GM21723 (cell line): ENCODE data around the gene UBAP2L.
"Not testable (repeated sequence)": the region's sequence is repeated elsewhere in the genome, so short reads cannot be mapped to it uniquely, and the experiment has no call there.

Source experiments
- ATAC-seq: cut with Tn5 transposase; IDR thresholded peaks from one replicate; pipeline ENCODE4 v1.9.1; 2021; ENCODE audit warnings: mild to moderate bottlenecking, moderate library complexity; ENCODE audit not compliant: unreplicated experiment

Gene UBAP2L

DNA sequence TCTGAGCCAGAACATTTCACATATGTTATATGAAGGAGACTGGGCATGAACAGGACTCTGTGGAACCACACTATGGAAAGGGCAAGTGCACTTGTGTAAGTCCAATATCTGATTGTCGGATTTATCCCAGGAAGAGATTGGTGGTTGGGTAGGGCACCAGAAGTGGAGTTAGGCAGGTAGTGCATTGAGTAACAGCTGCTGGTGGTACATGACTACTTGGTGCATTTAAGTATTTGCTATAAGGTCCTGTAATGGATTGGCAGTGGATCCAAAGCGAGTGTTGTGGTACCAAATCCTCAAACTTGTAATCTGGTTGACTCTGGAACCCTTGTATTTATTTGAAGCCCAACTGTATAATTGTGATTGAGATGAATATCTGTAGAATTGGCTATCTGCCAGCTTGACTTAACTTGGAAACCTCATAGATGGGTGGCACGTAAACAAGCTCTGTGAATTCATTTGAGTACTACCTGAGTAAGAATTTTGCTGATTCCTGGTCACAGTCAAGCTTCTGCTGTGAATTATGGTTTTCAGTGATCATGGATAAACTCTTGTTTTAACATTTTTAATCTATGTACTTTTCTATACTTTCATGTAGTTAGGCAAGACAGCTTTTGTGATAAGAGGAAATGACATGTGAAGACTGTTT is 21.1 kb downstream of the UBAP2L start:
- ATAC-seq = no peak

DNA sequence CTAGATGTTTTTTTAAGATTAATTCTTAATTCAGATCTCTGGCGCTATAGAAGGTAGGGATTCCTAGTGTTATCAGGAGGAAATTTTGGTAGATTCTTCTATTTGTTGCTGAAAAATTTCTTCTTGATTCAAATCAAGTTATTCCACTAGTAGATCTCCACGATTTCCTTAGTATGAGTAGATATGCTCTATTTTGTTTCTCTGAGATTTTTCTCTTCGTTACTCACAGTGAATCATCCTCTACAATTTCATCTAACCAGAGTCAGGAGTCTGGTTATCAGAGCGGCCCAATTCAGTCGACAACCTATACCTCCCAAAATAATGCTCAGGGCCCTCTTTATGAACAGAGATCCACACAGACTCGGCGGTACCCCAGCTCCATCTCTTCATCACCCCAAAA is 32.9 kb downstream of the UBAP2L start:
- ATAC-seq = no peak

DNA sequence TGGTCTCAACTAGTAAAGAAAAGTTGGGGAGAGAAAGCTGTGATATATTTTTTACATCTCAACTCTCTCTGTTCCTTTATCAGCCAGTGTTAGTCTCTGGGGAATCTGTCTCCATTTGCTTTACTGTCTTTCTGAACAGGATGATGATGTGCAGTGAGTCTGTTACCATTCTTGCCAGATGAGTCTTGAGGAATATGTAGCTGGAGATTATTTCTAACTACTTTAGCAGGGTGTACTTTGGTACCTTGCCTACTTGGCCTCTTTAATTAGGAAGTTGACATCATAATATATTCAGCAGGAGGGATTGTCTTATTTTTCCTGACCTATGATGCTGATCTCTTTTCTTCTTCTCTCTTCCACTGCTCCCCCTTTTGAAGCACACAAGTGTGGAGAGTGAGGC is 35.9 kb downstream of the UBAP2L start:
- ATAC-seq = no peak

DNA sequence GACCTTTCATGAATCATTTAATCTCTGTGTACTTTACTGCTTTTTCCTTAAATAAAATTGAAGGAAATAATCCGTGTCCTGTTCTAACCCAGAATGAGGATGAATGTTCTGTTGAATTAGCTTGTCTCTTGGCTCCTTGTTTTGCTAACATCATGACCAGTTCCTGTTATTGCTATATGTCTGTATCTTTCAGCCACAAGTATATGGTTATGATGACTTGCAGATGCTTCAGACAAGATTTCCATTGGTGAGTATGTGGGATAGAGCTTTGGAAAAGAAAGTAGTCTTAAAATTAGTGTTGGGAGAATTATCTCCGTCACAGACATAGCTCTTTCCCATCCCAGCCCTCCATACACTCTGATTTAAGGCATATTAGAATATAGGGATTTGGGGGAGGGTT is 38.0 kb downstream of the UBAP2L start:
- ATAC-seq = no peak

DNA sequence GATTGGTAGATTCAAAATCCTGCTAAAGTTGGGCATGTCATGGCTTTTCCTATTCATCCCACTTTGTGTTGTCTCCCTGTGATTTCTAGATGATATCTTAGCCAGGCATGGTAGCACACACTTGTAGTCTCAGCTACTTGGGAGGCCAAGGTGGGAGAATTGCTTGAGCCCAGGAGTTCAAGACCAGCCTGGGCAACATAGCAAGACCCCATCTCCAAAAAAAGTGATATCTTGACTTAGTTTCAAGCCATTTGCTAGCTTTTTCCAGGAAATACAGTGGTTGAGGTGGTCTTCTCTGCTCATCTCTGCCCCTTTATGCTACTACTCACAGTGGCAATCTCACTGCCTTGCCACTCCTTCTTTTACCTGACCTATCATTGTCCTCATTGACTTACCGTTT is 39.4 kb downstream of the UBAP2L start:
- no peak for ATAC-seq

DNA sequence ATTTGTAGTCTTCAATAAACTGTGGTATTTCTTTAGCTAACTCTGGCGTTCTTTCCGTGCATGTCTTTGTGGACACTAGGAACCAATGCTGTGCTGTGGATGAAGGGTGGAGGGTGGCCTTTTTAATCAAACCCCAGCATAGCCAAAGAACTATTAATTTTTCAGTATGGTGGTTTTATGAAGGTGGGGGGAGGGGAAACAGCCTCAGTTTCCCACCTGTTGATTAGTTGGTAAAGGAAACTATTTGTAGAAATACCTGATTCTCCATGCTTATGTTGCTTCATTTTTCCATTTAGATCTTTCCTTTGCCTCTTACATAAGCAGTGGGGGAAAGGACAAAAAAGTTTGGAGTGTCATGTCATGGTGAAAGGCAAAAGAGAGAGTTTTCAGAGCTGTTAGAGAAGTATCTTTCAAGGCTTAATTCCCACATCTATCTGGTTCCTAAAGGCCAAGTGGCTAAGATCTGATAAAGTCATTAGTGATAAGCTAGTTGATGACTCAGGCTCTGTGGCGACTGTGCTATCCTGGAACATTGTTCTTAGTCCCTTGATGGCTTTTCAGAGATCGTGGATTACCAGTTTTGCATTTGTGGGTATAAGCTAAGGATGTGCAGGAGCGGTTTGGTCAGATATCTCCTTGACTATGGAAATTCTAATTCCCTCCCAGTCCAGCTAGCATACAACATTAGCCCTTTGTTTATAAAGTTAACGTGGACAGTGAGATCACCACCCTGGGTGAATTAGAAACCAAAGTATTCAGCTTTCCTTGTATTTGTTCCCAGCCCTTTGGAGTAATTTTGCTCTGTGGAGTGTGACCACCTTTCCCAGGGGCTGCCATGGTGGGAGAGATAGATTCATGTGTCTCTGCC is 42.9 kb downstream of the UBAP2L start:
- ATAC-seq = no peak

DNA sequence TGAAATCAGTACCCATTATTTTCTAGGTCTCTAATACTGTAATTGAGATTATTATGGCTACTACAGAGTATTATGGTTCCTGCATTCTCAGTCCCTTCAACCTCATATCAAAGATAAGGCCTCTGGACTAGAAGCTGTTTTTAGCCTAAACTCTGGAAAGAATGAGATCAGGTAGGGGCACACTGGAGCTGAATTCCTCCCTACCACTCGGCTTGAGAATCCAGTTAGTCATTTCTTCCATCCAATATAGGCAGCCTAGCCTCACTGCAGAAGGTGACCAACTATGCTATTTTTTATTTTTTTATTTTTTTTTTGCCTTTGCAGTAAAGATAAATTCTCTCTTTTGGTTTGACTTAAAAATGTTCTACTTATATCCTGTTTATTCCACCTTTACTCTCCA is 43.7 kb downstream of the UBAP2L start:
- ATAC-seq = no peak

DNA sequence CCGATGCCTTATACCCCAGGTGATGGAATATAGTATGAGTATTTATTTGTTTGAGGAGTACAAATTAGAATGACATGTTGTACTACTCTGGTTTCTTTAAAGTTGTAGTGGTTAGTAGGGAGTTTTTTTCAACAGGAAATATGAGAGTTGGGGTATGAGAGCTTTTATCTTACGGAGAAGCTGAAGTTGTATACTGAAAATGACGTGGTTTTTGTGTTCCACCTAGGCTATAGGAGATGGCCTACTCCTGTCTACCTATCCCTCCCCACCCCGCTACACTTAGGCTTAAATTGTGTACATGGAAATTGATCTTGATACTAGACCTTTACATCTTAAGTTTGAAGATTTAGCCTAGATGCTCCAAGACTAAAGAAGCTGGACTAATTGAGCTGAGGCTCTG is 44.8 kb downstream of the UBAP2L start:
- ATAC-seq = no peak

DNA sequence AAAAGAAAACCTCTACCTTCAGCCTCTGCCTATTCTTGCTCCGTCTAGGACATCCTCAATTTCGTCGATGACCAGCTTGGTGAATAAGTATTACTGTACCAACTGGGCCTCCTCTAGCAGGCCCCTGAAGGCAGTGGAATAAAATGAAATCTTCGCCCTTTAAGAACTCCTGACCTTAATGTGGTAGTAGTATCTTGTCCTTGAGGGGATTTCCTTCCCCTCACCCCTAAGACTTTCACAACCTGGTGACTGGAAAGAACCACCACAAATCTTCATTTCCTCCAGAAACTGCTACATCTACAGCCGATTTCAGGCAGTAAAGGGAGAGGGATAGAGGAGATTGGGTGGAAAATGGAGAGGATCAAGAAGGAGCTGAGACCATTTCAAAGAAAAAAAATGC is 50.1 kb downstream of the UBAP2L start:
- ATAC-seq = no peak

DNA sequence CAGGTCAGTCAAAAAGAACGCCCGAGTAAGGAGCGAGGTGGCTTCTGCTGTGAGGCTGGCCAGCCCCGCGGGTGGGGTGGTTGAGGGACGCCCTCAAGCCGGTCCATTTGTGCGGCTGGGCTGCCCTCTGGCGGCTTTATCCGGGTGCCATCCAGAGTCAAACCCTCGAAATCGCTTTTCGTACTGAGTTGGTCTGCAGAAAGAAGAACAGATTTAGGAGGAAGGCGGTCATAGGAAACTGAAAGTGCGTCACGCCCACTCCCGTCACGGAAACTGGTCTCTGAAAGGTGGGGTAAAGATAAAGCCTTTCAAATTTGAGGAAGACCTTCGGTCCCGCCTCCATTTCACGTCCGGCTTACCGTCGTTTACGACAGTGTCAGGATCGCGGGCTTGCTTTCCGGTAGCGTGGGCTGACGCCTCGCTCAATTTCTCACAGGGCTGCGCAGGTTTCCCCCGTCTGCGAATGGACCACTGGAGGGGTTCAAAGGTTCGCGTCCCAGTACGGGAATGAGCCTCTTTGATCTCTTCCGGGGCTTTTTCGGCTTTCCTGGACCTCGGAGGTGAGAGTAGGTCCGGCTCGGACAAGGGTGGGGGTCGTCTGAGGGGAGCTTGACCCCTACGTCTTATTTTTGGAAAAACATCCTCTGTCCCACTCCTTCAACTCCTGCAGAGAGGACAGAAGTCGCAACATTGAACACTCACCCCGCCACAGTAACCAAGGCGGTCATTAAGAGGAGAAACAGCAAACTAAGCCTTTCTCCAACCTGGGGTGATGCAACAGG is 51.7 kb downstream of the UBAP2L start, which contains the start of gene HAX1:
Gene HAX1 (plus strand): TSS at position 413 of the 782 bp plus-strand sequence. CDS start 95 bp downstream, at position 508.
- peak; percentile 96 for ATAC-seq

DNA sequence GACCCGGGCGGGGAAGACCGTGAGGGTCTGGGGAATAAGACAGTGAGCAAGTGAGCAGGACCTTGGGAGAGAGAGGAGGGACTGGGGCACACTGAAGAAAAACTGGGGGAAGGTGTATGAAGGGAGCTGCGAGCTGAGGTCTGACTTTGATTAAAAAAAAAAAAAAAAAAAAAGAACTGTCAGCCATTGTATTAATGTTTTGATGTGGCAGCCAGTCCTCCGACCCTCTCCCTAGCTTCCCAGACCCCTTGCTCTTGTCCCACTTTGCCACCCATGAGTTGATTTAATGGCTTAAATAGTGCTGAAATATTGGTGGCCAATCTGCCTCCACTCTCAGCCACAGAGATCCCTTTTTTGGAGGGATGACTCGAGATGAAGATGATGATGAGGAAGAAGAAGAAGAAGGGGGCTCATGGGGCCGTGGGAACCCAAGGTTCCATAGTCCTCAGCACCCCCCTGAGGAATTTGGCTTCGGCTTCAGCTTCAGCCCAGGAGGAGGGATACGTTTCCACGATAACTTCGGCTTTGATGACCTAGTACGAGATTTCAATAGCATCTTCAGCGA is 52.3 kb downstream of the UBAP2L start:
- ATAC-seq = no peak

DNA sequence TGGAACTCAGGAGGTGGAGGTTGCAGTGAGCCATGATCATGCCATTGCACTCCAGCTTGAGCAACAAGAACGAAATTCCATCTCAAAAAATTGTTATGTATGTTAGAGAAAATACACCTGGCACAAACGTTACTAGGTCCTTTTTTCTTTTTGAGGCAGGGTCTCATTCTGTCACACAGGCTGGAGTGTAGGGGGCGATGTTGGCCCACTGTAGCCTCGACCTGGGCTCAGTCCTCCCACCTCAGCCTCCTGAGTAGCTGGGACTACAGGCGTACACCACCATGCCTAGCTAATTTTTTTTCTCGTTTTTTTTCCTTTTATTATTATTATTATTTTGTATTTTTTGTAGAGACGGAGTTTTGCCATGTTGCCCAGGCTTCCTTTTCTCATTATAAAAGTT is 56.0 kb downstream of the UBAP2L start:
- ATAC-seq = no peak

DNA sequence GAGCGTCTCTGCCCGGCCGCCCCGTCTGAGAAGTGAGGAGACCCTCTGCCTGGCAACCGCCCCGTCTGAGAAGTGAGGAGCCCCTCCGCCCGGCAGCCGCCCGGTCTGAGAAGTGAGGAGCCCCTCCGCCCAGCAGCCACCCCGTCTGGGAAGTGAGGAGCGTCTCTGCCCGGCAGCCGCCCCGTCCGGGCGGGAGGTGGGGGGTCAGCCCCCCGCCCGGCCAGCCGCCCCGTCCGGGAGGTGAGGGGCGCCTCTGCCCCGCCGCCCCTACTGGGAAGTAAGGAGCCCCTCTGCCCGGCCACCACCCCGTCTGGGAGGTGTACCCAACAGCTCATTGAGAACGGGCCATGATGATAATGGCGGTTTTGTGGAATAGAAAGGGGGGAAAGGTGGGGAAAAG is 66.8 kb downstream of the UBAP2L start:
- not testable (repeated sequence) for ATAC-seq

DNA sequence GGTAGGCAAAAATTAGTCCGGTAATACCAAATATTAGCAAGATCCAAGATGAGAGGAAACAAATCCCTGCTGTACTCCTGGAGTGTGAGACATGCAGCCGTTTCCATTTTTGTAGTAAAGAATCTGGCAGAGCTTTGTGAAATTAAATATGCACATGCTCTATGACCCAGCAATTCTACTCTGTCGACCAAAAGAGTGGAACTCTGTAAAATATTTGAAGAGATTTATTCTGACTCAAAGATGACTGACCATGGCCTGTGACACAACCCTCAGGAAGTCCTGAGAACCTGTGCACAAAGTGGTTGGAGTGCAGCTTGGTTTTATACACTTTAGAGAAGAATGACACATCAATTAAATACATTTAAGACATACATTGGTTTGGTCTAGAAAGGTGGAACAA is 67.9 kb downstream of the UBAP2L start:
- ATAC-seq = no peak

DNA sequence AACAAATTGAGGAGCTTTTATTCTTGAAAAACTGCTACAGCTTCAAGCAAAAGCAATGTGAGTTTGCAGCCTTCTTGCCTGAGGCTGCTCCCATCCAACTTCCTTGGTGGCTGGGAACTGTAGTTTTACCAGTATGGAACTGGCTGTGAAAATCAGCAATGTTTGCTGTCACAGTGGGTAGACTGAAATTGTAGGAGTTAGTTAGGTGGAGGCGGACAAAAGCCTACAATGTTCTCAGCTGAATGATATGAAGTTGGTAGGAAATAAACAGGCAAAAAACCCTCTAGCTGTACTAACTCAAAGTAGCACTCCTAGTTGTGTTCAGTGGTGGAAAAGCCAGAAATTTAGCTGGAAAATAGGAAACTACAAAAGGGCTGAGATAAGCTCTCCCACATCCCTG is 70.2 kb downstream of the UBAP2L start:
- no peak for ATAC-seq

DNA sequence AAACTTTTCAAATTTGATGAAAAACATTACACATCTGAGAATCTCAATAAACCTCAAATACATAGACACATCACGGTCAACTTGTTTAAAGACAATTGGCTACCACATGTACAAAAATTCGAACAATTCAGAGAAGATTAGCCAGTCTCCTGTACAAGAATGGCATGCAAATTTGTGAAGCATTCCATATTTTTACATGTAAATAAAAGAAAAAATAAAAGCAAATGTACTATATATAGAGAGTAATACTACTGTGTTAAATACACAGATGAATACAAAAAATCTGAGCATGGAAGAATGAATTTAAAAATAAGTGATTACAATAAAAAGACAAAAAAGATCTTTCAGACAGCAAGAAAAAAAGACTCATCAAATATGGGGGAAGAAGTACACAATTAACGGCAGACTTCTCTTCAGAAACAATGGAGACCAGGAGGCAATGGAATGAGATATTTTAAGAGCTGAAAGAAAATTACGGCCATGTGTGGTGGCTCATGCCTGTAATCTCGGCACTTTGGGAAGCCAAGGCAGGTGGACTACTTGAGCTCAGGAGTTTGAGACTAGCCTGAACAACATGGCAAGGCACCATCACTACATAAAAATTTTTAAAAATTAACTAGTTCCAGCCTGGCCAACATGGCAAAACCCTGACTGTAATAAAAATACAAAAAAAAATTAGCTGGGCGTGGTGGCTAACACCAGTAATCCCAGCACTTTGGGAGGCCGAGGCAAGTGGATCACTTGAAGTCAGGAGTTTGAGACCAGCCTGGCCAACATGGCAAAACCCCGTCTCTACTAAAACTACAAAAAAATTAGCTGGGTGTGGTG is 74.9 kb downstream of the UBAP2L start:
- no peak for ATAC-seq

DNA sequence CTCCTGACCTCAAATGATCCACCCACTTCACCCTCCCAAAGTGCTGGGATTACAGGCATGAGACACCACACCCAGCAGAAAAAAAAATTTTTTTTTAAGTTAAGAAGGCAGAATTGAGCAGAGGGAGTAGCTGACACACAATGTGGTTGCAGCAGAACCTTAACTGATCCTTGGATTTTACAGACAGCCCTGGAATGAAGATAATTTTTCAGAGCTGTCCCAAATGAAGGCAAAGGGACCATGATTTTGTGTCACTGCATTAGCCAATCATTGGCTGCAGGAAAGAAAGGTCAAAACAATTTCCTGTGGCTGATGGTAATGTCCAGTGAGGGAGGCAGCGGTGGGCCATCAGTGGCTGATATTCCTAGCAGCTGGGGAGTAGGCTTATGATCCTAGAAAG is 80.8 kb downstream of the UBAP2L start:
- ATAC-seq = no peak

DNA sequence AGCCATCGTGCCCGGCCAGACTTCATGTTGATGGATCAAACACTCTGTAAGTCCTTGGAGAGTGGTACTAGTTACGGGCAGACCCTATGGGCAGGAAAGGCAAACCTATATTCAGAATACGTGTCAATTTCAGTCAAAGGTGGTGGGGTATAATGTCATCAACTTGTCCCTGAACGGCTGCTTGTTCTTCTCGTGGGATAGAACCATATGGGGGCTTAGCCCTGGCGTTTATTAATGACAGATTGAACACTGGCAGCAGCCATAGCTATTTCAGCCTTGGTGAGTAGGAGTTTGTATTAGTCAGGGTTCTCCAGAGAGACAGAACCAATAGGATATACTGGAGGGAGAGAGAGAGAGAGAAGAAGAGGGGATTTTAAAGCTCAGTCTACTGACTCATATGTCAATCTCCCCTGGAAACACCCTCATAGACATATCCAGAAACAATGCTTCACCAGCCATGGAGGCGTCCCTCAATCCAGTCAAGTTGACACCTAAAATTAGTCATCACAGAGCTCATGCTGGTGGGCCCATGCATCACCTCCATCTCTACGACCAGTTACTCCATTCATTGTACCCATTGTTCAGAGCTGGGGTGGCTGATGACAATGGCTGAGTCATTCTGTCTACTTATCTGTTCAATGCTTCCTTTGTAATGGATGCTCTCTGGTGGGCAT is 84.0 kb downstream of the UBAP2L start:
- no peak for ATAC-seq

DNA sequence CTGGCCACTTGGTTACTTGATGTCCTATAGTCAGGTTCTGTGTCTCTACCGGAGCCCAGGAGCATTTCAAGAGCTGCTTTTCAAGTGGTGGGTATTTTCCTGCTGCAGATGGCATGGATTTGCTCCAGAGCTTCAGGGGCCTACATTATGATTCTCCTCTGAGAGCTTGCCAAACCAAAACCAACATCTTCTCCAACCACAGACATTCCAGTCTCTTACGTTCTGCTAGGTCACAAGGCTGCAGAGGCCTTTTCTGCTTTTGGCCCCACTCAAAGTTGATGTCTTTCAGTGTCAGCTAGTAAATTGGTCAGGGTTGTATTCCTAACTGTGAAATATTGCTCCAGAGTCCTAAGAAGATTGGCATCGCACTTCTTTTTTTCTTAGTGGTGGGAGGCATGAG is 85.4 kb downstream of the UBAP2L start:
- no peak for ATAC-seq
